ENCODE data around the gene CDK2AP2. TPM values are rescaled to one million over a fixed set of nuclear protein-coding genes. Genes with fewer than 3 reads are reported as not detected.

The CDK2AP2 gene
- total and polyA plus RNA-seq, 2 donors (not counting 3 experiments of a cell fraction or from before 2014, with no cell fraction given), result 81.2 to 143 TPM

- no TSS peak for BruUV-seq (replicated peaks)
These were observed 39.0 kb downstream of the CDK2AP2 start, which contains the start of gene TMEM134 for GRCh38 chr11:67468759-67469507. TSS of gene TMEM134 (minus strand) at chr11:67469251. CDS start at chr11:67469192, 59 bp downstream.

More at GRCh38 chr11:67468759-67469507, 39.0 kb downstream of the CDK2AP2 start, which contains the start of gene TMEM134:
- dilution Hi-C loops (cut with MboI; ENCODE audit: extremely low pct_ligation_motif_present, low sequenced_read_pairs) (no loop called here), intact Hi-C loops (cut with micrococcal nuclease) (loop anchor here (1.0 to 5.0 kb wide), 6 partner anchors 14 to 116 kb away; partner anchors contain the start of genes AIP, CDK2AP2, POLD4 and RPS6KB2)
- Histone ChIP-seq H3K4me1 (ENCODE audit: control insufficient read depth, extremely low read depth, insufficient read depth, low read length) (peaks cover 16% of the 10 kb centered on the region), H3K27me3 (ENCODE audit: control insufficient read depth in 2 of 2, insufficient read depth in 2 of 2, low read length in 2 of 2) (no peaks in the 10 kb centered on the region), H4K20me1 (replicated peaks; ENCODE audit: control insufficient read depth, extremely low read depth, insufficient read depth, low read length) (no peaks in the 10 kb centered on the region), H3K79me2 (ENCODE audit: control insufficient read depth, insufficient read depth, low read length) (no peaks in the 10 kb centered on the region), H3K27ac (ENCODE audit: insufficient read depth, low read depth, low read length) (peak within 1 kb of the TSS; percentile 37), H3K4me3 (replicated peaks in 1 of 3; ENCODE audit: insufficient read depth in 1 of 3, low read depth in 1 of 3, low read length in 3 of 3) (peak within 1 kb of the TSS; percentile 64 to 79 (median 73)), H3K9me3 (replicated peaks; ENCODE audit: control insufficient read depth, insufficient read depth, low read length) (no peaks in the 10 kb centered on the region), H3K4me2 (ENCODE audit: insufficient read depth, low read length) (peak within 1 kb of the TSS; percentile 60), H3K9ac (replicated peaks; ENCODE audit: extremely low read depth, insufficient read depth, low read length) (peak within 1 kb of the TSS; percentile 54), H2AFZ (ENCODE audit: low read depth, low read length) (peak within 1 kb of the TSS; percentile 72), H3K36me3 (ENCODE audit: control insufficient read depth in 2 of 2, extremely low read depth in 1 of 2, insufficient read depth in 2 of 2, low read length in 2 of 2) (no peaks in the 10 kb centered on the region), H3K9me1 (replicated peaks; ENCODE audit: control insufficient read depth, extremely low read depth, insufficient read depth, low read length) (no peaks in the 10 kb centered on the region)
- peak; percentile 88 for FAIRE-seq
- CTCF ChIA-PET, result interaction anchor here (0.8 to 2.6 kb wide), 8 partner anchors 9 to 123 kb away, joined by 3 to 26 read pairs (median 4); partner anchors contain the start of genes AIP, GPR152 and PPP1CA
- TF ChIP-seq FOS (IDR thresholded peaks at IDR 0.05; ENCODE audit: borderline replicate concordance, insufficient read depth, low read length), result no peak
- peak; percentile 90 for TF ChIP-seq POLR2A (IDR thresholded peaks at IDR 0.05; ENCODE audit: low read depth, low read length)
- peak; percentile 93 for TF ChIP-seq POLR2AphosphoS5 (IDR thresholded peaks at IDR 0.05; ENCODE audit: insufficient read depth, low read depth, low read length)
- TF ChIP-seq, protein P1, sequence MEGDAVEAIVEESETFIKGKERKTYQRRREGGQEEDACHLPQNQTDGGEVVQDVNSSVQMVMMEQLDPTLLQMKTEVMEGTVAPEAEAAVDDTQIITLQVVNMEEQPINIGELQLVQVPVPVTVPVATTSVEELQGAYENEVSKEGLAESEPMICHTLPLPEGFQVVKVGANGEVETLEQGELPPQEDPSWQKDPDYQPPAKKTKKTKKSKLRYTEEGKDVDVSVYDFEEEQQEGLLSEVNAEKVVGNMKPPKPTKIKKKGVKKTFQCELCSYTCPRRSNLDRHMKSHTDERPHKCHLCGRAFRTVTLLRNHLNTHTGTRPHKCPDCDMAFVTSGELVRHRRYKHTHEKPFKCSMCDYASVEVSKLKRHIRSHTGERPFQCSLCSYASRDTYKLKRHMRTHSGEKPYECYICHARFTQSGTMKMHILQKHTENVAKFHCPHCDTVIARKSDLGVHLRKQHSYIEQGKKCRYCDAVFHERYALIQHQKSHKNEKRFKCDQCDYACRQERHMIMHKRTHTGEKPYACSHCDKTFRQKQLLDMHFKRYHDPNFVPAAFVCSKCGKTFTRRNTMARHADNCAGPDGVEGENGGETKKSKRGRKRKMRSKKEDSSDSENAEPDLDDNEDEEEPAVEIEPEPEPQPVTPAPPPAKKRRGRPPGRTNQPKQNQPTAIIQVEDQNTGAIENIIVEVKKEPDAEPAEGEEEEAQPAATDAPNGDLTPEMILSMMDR (IDR thresholded peaks at IDR 0.05; ENCODE audit: extremely low read depth in 1 of 2, insufficient read depth in 1 of 2, low read depth in 1 of 2, low read length in 2 of 2), result peak; percentile 27 to 65
- POLR2A ChIA-PET, result interaction anchor here (0.6 kb wide), 1 partner anchor 112 kb away, joined by 7 read pairs; no protein-coding TSS in a partner anchor
- DNase-seq (ENCODE audit: low read depth, low spot score), result peak; percentile 88

All from endothelial cell of umbilical vein (primary cell).